ENCODE data around the gene RPL18. TPM values are rescaled to one million over a fixed set of nuclear protein-coding genes. Genes with fewer than 3 reads are reported as not detected.

RPL18 gene
- total RNA-seq, 1 experiment from 2014 or later, result 1,339 TPM

- BruUV-seq (replicated peaks), result no TSS peak
- peak overlapping the region; percentile 70 for H3K4me3 Mint-ChIP-seq (ENCODE audit: low read depth, unreplicated experiment)
- H3K27me3 Mint-ChIP-seq (ENCODE audit: unreplicated experiment), result peaks cover 58% of the 10 kb centered on the region
- no peak for TF ChIP-seq CTCF (IDR thresholded peaks at IDR 0.05; ENCODE audit: unreplicated experiment)
- intact Hi-C loops (cut with micrococcal nuclease; ENCODE audit: unreplicated experiment), result loop anchor here (5.0 kb wide), 1 partner anchor 328 kb away; the partner anchor contains the start of gene FTL
- H3K9me3 Mint-ChIP-seq (ENCODE audit: low read depth, unreplicated experiment), result peaks cover 3% of the 10 kb centered on the region
- CTCF ChIA-PET, result interaction anchor here (0.6 kb wide), 2 partner anchors 100 to 137 kb away, joined by 3 to 4 read pairs; no protein-coding TSS in a partner anchor
- DNase-seq, result no peak
- H3K4me1 Mint-ChIP-seq (ENCODE audit: low read depth, unreplicated experiment), result peaks cover 35% of the 10 kb centered on the region
- H3K27ac Mint-ChIP-seq (ENCODE audit: unreplicated experiment), result peak overlapping the region; percentile 80
- peaks cover 51% of the 10 kb centered on the region for H3K36me3 Mint-ChIP-seq (ENCODE audit: insufficient read depth, unreplicated experiment)
These were observed 19.9 kb upstream of the RPL18 start for GRCh38 chr19:48638831-48639381.

- BruUV-seq (replicated peaks), result no TSS peak
- Mint-ChIP-seq H3K36me3 (ENCODE audit: insufficient read depth, unreplicated experiment) (peaks cover 51% of the 10 kb centered on the region), H3K4me1 (ENCODE audit: low read depth, unreplicated experiment) (peaks cover 35% of the 10 kb centered on the region), H3K27ac (ENCODE audit: unreplicated experiment) (peak overlapping the region; percentile 80), H3K27me3 (ENCODE audit: unreplicated experiment) (peaks cover 53% of the 10 kb centered on the region), H3K4me3 (ENCODE audit: low read depth, unreplicated experiment) (peak overlapping the region; percentile 70), H3K9me3 (ENCODE audit: low read depth, unreplicated experiment) (peaks cover 3% of the 10 kb centered on the region)
- intact Hi-C loops (cut with micrococcal nuclease; ENCODE audit: unreplicated experiment), result loop anchor here (5.0 kb wide), 1 partner anchor 329 kb away; the partner anchor contains the start of gene FTL
- CTCF ChIA-PET, result interaction anchor here (0.6 to 1.0 kb wide), 2 partner anchors 8 to 12 kb away, joined by 3 to 4 read pairs; partner anchors contain the start of gene CA11
- no peak for TF ChIP-seq CTCF (IDR thresholded peaks at IDR 0.05; ENCODE audit: unreplicated experiment)
- peak; percentile 64 for DNase-seq
These were observed 19.2 kb upstream of the RPL18 start for GRCh38 chr19:48637948-48638830.

- Mint-ChIP-seq H3K9me3 (ENCODE audit: low read depth, unreplicated experiment) (peaks cover 3% of the 10 kb centered on the region), H3K4me1 (ENCODE audit: low read depth, unreplicated experiment) (peaks cover 35% of the 10 kb centered on the region), H3K27ac (ENCODE audit: unreplicated experiment) (peak overlapping the region; percentile 80), H3K27me3 (ENCODE audit: unreplicated experiment) (peaks cover 46% of the 10 kb centered on the region), H3K4me3 (ENCODE audit: low read depth, unreplicated experiment) (peak overlapping the region; percentile 70), H3K36me3 (ENCODE audit: insufficient read depth, unreplicated experiment) (peaks cover 51% of the 10 kb centered on the region)
- DNase-seq, result peak; percentile 99
- CTCF ChIA-PET, result interaction anchor here (0.6 to 1.0 kb wide), 3 partner anchors 9 to 175 kb away, joined by 3 to 4 read pairs (median 3); partner anchors contain the start of gene CA11
- BruUV-seq (replicated peaks), result no TSS peak
- no peak for TF ChIP-seq CTCF (IDR thresholded peaks at IDR 0.05; ENCODE audit: unreplicated experiment)
- intact Hi-C loops (cut with micrococcal nuclease; ENCODE audit: unreplicated experiment), result loop anchor here (5.0 kb wide), 1 partner anchor 330 kb away; the partner anchor contains the start of gene FTL
These were observed 18.5 kb upstream of the RPL18 start for GRCh38 chr19:48637449-48637947.

GRCh38 chr19:48636859-48637448 lies 18.0 kb upstream of the RPL18 start, which contains the start of gene DBP:
TSS of gene DBP (minus strand) at chr19:48637379. CDS start at chr19:48636994, 385 bp downstream.
- Mint-ChIP-seq H3K4me1 (ENCODE audit: low read depth, unreplicated experiment) (peaks cover 35% of the 10 kb centered on the region), H3K27me3 (ENCODE audit: unreplicated experiment) (peaks cover 41% of the 10 kb centered on the region), H3K9me3 (ENCODE audit: low read depth, unreplicated experiment) (peaks cover 3% of the 10 kb centered on the region), H3K27ac (ENCODE audit: unreplicated experiment) (peak within 1 kb of the TSS; percentile 80), H3K36me3 (ENCODE audit: insufficient read depth, unreplicated experiment) (peaks cover 51% of the 10 kb centered on the region), H3K4me3 (ENCODE audit: low read depth, unreplicated experiment) (peak within 1 kb of the TSS; percentile 70)
- intact Hi-C loops (cut with micrococcal nuclease; ENCODE audit: unreplicated experiment), result loop anchor here (5.0 kb wide), 1 partner anchor 330 kb away; the partner anchor contains the start of gene FTL
- no peak for TF ChIP-seq CTCF (IDR thresholded peaks at IDR 0.05; ENCODE audit: unreplicated experiment)
- CTCF ChIA-PET, result interaction anchor here (0.6 to 0.7 kb wide), 2 partner anchors 18 to 175 kb away, joined by 3 read pairs; partner anchors contain the start of gene RPL18
- peak; percentile 54 for DNase-seq
- BruUV-seq (replicated peaks), result no TSS peak

Measured in Calu3 (cell line).